Measurements from ENCODE around the gene IGHMBP2. TPM values are rescaled to one million over a fixed set of nuclear protein-coding genes. Genes with fewer than 3 reads are reported as not detected.

Gene IGHMBP2
- total and polyA plus RNA-seq, 2 experiments from 2014 or later: 14.3 to 27.7 TPM

GRCh38 chr11:68934321-68934645 is 30.6 kb downstream of the IGHMBP2 start:
- ATAC-seq (no peak), DNase-seq (ENCODE audit: low spot score) (no peak)
- no peak overlapping the region for H3K27ac Mint-ChIP-seq
- Histone ChIP-seq H4K20me1 (replicated peaks; ENCODE audit: insufficient read depth) (no peaks in the 10 kb centered on the region), H3K4me3 (no peak overlapping the region), H3K36me3 (ENCODE audit: insufficient read depth) (peaks cover 4% of the 10 kb centered on the region; the same call in 1 of the 2 replicates), H2AFZ (no peak overlapping the region), H3K27me3 (ENCODE audit: insufficient read depth) (no peaks in the 10 kb centered on the region), H3F3A (replicated peaks; ENCODE audit: low read depth) (no peaks in the 10 kb centered on the region), H3K4me1 (ENCODE audit: insufficient read depth) (no peaks in the 10 kb centered on the region), H3K27ac (ENCODE audit: low read depth) (no peak overlapping the region), H3K79me2 (replicated peaks; ENCODE audit: insufficient read depth) (no peaks in the 10 kb centered on the region), H3K4me2 (no peak overlapping the region), H3K9me2 (ENCODE audit: insufficient read depth) (no peaks in the 10 kb centered on the region)
- TF ChIP-seq POLR2AphosphoS5 (IDR thresholded peaks at IDR 0.05; ENCODE audit: low read depth) (no peak), CTCF (conservative IDR thresholded peaks at IDR 0.05; ENCODE audit: low read depth in 2 of 2) (0 out of 4 replicates have a peak, but pooled peaks of 1 of the 2 experiments have one; percentile 23), NANOG (IDR thresholded peaks at IDR 0.05; ENCODE audit: borderline replicate concordance) (no peak)
- H3K36me3 Mint-ChIP-seq (ENCODE audit: low read depth): peaks cover 29% of the 10 kb centered on the region
- peaks cover 8% of the 10 kb centered on the region for H3K27me3 Mint-ChIP-seq (ENCODE audit: insufficient read depth, low read depth, poor library complexity)
- H3K4me3 Mint-ChIP-seq: no peak overlapping the region
- H3K9me3 Mint-ChIP-seq: no peaks in the 10 kb centered on the region
- H3K4me1 Mint-ChIP-seq: no peaks in the 10 kb centered on the region

- Mint-ChIP-seq H3K4me1 (no peaks in the 10 kb centered on the region), H3K9me3 (no peaks in the 10 kb centered on the region), H3K4me3 (no peak overlapping the region), H3K27ac (no peak overlapping the region), H3K36me3 (ENCODE audit: low read depth) (peaks cover 25% of the 10 kb centered on the region), H3K27me3 (ENCODE audit: insufficient read depth, low read depth, poor library complexity) (peaks cover 8% of the 10 kb centered on the region)
- Histone ChIP-seq H2AFZ (no peak overlapping the region), H3K4me2 (no peak overlapping the region), H3K36me3 (ENCODE audit: insufficient read depth) (peaks cover 4% of the 10 kb centered on the region; the same call in 1 of the 2 replicates), H3K27me3 (ENCODE audit: insufficient read depth) (no peaks in the 10 kb centered on the region), H3K4me3 (no peak overlapping the region), H3K79me2 (replicated peaks; ENCODE audit: insufficient read depth) (no peaks in the 10 kb centered on the region), H3F3A (replicated peaks; ENCODE audit: low read depth) (no peaks in the 10 kb centered on the region), H3K9me2 (ENCODE audit: insufficient read depth) (no peaks in the 10 kb centered on the region), H3K27ac (ENCODE audit: low read depth) (no peak overlapping the region), H3K4me1 (ENCODE audit: insufficient read depth) (no peaks in the 10 kb centered on the region), H4K20me1 (replicated peaks; ENCODE audit: insufficient read depth) (no peaks in the 10 kb centered on the region)
- no peak for TF ChIP-seq JUNB (IDR thresholded peaks at IDR 0.05; ENCODE audit: unreplicated experiment)
- TF ChIP-seq ZNF114 (CRISPR knock-in tag; IDR thresholded peaks at IDR 0.05): no peak
- no peak for TF ChIP-seq ZNF331 (CRISPR knock-in tag; IDR thresholded peaks at IDR 0.05; ENCODE audit: low read depth)
- TF ChIP-seq REST (IDR thresholded peaks at IDR 0.05; ENCODE audit: unreplicated experiment): no peak
- TF ChIP-seq EZH2phosphoT487 (IDR thresholded peaks at IDR 0.05; ENCODE audit: unreplicated experiment): no peak
- no peak for TF ChIP-seq NANOG (IDR thresholded peaks at IDR 0.05; ENCODE audit: borderline replicate concordance)
- no peak for TF ChIP-seq STAT1 (IDR thresholded peaks at IDR 0.05; ENCODE audit: unreplicated experiment)
- ATAC-seq (no peak), DNase-seq (ENCODE audit: low spot score) (no peak)
Observed at GRCh38 chr11:68934666-68935065, 31.0 kb downstream of the IGHMBP2 start.
